Measurements from ENCODE around the gene PRKCH.

PRKCH gene

DNA sequence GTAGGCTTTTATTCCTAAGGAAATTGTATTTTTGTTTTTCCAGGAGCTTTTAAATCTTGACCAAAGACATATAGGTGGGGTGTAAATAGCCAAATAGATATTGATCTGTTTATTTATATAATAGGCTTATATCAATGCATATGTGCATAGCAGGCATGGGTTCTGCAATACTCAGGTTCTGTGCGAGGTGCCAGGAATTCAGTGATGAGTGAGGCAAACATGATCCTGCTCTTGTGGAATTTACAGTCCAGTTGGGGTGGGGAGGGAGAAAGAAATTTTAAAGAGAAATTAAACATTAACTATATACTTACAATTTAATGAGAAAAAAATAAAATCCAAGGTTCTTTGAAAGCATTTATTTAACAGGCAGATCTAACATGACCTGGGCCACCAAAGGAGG is 213.7 kb downstream of the PRKCH start:
- no peak for DNase-seq

GRCh38 chr14:61535458-61535857 is 214.1 kb downstream of the PRKCH start:
- no peak for DNase-seq

- no peak for DNase-seq
These were observed 215.5 kb downstream of the PRKCH start for GRCh38 chr14:61536661-61537562.

- DNase-seq, result peak in 1 of 5 donors; percentile 53
These were observed 216.4 kb downstream of the PRKCH start for GRCh38 chr14:61537563-61538463.

DNA sequence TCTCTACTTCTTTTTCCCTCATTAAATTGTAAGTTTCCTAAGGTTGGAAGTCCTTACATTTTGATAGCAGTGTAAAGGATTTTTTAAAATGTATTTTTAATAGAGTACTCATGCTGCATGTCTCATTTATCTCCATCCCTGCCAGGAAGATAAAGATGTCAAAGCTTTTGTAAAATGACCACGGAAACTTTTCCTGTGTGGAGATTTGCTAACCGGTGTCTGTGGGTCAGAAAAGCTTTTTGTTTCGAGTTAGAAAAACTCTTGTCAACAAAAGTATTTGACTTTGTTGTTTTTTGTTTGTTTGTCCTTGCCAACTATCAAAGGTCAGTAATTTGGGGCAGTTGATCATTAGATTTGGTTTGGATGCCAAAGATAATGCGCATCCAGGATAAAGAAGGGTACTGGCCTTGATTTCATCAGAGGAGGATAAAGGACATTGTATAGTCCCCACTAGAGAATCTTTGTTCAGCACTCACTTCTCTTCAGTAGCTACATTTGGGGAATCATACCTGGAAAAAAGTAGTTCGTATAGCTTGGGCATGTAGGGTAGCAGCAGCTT is 217.2 kb downstream of the PRKCH start:
- DNase-seq, result no peak

- DNase-seq, result no peak
These were observed 218.3 kb downstream of the PRKCH start for GRCh38 chr14:61539631-61540030.

DNA sequence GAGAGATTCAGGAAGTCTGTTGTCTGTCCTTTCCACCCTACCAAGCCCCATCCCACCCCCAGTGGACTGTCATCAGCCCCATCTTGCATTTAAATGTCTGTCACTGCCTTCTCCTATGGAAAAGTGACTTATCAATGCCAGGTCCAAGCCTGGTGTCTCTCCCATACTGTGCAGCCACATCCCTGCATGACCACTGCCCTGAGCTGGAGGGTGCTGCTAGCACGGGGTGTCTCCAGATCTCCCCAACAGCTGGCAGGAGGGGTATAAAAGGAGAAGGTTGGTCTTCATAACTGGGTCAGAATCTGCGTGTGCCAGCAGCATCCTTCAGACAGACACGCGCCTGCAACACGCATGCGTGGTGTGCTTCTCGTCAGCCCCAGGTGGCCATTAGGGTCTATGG is 219.6 kb downstream of the PRKCH start:
- DNase-seq, result no peak

- no peak for DNase-seq
These were observed 221.7 kb downstream of the PRKCH start for GRCh38 chr14:61542848-61543790.

DNA sequence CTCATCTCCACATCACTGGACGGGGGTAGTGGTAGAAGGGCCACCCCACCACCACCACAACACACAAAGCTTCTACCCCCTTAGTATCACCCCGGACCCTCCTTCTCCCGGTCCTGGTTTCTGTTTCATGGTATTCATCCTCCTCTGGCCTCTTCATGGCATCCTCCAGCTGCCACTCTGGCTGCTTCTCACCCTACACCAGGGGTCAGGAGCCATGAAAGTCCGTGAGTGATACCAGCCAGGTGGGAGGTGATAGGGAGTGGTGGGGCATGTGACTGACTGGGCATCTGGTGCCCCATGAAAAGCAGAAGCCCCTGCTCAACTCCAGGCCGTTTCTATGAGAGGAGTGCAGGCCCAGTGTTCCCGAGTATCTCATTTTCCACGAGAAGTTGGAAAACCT is 222.6 kb downstream of the PRKCH start:
- no peak for DNase-seq

DNA sequence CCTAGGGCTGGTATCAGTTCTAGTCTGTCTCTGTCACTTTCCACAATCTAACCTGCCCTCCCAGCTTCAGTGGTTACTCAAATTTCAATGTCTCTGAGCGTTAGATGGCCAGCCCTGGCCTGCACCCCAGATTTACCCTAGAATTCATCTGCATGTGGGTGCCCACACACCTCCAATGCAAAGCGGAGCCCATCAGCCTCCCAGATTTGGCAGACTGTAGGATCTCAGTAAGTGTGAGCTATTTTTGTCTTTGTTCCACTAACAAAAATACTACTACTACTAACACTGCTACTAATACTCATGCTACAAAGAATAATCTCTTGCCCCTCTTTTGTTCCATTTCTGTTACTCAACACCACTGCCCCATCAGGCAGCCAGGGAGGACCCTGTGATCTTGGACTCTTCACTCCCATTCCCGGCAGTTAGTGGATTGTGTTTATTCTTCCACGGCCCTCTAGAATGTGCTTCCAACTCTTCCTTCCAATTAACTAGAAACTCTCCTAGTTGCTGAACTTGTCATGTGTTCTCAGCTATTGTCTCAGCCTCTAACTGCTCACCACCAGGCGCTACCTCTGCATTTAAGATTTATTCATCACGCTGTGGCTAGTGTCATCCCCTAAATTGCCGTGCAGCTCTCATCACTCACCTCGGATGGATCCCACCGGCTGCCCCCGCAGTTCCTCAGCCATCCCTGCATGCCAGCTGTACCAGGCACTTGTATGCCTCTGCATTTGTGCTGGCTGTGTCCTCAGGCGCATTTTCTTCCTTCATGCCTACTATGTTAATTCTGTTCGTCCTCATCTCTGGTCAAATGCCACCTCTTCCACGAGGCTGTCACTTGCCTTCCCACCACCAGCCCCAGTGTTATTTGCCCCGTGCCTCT is 223.3 kb downstream of the PRKCH start:
- no peak for DNase-seq

- no peak for DNase-seq
These were observed 224.5 kb downstream of the PRKCH start for GRCh38 chr14:61545726-61546455.

DNA sequence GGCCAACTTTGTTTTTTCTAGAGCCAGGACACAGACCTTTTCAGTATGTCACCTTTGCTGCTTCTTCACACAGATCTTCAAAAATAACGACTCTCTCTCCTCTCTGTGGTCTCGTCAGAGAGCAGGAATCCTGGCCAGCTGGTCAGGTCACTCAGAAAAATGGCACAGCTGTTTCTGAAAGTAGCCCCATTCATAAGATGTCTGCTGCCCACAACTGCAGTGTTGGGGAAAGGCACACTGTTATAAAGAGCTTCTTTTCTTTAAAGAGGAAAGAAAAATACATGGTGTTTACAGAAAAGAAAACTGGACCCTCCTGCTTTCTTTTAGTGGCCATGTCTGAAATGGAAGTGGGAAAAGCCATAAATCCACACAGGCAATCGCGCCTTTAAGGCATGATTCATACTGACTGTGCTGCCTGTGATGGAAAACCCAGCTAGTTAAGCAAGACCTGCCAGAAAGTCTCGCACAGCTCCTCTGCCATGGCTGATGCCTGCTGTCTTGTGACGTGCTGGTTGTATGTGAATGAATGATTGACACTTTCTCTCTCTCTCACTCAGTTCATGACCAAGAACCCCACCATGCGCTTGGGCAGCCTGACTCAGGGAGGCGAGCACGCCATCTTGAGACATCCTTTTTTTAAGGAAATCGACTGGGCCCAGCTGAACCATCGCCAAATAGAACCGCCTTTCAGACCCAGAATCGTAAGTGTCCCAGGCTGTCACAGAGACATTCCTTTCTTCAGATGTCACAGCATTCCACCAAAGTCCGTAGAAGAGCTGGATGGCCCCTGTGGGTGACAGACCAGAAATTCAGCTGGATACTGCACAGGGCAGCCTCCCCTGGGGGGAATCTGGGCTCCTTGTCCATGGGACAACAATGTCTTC is 226.0 kb downstream of the PRKCH start:
- no peak for DNase-seq

DNA sequence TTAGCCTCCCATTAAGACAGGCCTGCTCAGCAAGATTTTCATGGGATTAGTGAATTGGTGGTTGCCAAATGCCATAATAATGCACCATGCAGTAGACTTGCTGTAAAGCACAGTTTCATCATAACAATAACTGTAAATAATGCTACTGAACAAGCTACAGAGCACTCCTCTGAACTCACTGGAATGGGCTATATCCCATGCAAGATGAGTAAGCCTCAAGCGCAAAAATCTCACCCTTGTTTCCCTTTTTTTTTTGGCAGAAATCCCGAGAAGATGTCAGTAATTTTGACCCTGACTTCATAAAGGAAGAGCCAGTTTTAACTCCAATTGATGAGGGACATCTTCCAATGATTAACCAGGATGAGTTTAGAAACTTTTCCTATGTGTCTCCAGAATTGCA is 228.0 kb downstream of the PRKCH start:
- DNase-seq, result no peak

DNA sequence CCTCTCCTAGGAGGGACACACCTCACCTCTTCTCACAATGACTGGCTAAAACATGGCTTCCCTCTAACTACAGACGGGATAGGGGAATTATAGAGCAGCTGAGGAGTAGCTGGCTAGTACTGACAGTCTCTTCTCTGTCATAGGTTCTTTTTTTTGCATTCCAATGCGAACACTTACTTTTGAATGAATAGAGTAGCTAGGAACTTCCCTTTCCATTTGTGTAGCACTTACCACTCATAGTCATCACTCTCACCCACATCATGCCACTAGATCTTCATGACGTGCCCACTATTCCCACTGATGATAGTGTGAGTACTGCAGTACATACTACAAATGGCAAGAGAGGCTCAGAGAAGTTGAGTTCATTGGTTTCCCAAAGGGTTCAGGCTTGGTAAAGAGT is 230.0 kb downstream of the PRKCH start:
- DNase-seq, result no peak

- no peak for DNase-seq
These were observed 230.9 kb downstream of the PRKCH start for GRCh38 chr14:61552241-61552640.

DNA sequence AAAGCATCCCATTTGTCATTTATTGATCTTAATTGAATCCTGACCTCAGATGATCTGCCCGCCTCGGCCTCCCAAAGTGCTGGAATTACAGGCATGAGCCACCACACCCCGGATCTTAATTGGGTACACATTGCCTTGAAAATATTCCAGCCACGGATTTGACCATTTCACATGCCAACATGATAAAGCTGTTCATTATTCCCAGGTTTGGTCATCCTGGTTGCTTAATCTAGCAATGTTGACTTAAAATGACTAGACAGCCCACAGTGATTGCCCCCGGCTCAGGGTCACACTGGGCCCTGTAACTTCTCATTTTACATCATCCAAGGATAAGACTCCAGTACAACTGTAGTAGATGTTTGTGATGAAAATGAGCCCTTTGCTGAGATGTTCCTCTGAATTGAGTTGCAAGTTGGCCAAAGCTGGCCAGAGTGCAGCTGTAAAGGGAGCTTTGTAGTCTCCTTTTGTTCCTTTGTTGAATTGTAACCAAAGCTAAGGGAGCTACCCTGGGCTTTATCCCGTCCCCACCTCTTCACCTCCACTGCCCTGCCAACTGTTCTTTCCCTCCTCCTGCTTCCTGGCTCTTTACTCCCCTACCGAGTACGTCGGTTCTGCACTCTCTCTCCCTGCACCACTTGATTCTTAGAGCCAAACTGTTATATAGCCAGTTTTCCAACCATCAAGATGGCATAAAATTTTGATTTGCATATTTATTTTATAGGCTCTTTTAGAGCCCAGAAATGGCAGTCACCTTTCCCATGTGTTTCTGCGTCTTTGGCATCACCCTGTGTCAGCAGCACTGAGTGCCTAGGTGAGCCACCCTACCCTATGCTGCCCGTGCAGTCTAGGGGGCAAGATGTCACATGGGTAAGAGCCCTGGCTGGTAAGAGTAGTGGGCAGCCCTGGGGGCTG is 232.6 kb downstream of the PRKCH start:
- DNase-seq, result no peak

DNA sequence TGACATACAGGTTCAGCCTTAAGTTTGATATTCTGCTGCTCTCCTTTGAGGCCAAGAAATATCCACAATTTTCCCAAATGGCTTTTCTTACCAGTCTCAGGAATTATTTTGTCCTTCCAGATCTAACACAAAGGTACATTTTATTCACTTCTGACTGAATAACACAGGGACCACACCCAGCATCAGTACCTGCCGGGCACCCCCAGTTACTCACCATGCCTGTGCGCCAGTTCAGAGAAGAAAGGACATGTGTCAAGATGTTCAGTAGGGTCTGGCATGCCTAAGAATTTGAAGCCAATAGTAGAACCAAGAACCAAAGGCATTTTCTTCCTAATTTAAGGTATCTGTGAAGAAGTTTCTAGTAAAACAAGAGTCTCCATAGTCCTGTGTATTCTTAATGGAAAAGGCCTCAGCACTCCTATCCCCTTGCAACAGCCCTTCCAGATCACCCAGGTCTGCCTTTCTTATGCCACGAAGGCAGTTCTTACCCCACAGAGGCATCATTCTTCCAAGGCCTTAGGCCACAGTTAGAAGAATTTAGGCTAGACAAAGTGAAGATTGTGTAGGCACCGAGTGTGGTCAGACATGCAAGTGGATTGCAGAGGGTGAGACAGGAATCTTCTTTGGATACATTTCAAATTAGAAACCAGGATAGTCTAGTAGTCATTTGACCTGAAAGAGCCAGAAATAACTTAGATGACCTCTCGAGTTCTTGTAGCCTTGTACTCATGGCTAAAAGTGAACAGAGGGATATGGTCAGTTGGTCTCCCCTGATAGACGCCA is 233.9 kb downstream of the PRKCH start:
- no peak for DNase-seq

All from T-helper 1 cell (primary cell).